ENCODE data around the gene SLC25A12.

Gene SLC25A12

DNA sequence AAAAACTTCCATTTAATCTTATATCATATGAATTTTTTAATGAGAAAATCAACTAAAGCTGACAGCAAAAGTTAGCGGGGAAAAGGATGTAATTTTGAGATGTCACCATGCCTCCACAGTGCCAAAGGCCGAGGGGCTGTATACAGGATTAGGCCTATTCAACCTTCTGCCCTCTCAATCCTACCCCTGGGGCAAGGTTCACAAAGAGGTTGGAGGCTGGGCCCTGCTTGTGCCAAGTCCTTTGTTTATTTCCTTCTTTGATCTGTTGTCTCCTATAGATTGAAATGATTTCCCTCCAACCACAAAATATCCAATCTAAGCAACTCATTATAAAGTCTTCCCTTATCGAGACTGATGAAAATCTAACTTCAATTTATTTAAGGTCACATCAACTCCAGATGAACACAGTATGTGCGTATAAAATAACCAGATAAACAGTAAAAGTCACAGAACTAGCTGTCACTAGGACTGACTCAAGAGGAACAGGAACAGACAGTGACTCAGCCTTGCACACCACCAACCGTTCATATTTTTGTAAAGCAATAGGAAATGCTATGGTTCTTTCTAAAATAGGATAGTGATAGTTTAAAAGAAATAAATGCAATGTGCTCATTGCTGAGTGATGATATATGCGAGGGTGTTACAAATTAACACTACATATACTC, 95.8 kb downstream of the SLC25A12 start:
- TF ChIP-seq, protein P1, sequence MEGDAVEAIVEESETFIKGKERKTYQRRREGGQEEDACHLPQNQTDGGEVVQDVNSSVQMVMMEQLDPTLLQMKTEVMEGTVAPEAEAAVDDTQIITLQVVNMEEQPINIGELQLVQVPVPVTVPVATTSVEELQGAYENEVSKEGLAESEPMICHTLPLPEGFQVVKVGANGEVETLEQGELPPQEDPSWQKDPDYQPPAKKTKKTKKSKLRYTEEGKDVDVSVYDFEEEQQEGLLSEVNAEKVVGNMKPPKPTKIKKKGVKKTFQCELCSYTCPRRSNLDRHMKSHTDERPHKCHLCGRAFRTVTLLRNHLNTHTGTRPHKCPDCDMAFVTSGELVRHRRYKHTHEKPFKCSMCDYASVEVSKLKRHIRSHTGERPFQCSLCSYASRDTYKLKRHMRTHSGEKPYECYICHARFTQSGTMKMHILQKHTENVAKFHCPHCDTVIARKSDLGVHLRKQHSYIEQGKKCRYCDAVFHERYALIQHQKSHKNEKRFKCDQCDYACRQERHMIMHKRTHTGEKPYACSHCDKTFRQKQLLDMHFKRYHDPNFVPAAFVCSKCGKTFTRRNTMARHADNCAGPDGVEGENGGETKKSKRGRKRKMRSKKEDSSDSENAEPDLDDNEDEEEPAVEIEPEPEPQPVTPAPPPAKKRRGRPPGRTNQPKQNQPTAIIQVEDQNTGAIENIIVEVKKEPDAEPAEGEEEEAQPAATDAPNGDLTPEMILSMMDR (IDR thresholded peaks at IDR 0.05; ENCODE audit: poor library complexity, severe bottlenecking) = no peak
- Histone ChIP-seq H3K4me3 (ENCODE audit: severe bottlenecking) (no peak overlapping the region), H3K9me3 (ENCODE audit: severe bottlenecking) (no peaks in the 10 kb centered on the region), H3K27me3 (ENCODE audit: insufficient read depth, poor library complexity, severe bottlenecking) (no peaks in the 10 kb centered on the region), H3K4me1 (ENCODE audit: insufficient read depth, poor library complexity, severe bottlenecking) (peaks cover 9% of the 10 kb centered on the region), H3K36me3 (ENCODE audit: low read depth) (peaks cover 4% of the 10 kb centered on the region; the same call in 1 of the 2 replicates), H3K27ac (ENCODE audit: poor library complexity, severe bottlenecking) (peak overlapping the region; percentile 76)
- ATAC-seq (ENCODE audit: low read depth) (peak; percentile 87), DNase-seq (ENCODE audit: low spot score) (no peak)

DNA sequence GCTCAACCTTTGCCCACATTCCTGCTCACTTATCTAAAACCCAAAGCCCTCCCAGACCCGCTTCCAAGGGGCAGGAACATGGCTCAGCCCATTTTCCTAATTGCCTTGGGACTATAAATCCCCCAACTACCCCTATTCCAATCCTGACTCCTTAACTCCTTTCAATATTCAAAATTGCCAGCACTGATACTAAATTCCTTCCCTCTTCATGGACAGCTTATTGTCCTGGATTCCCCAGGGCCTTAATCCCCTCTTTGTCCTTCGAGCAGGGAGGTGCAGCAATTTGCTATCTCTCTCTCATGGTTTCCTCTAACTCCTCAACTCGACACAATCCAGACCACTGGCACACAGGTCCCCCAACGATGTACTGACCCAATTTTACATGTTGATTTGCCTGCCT, 99.1 kb downstream of the SLC25A12 start:
- TF ChIP-seq, protein P1 (IDR thresholded peaks at IDR 0.05; ENCODE audit: poor library complexity, severe bottlenecking) = no peak
- Histone ChIP-seq H3K27ac (ENCODE audit: poor library complexity, severe bottlenecking) (no peak overlapping the region), H3K9me3 (ENCODE audit: severe bottlenecking) (no peaks in the 10 kb centered on the region), H3K4me1 (ENCODE audit: insufficient read depth, poor library complexity, severe bottlenecking) (peaks cover 9% of the 10 kb centered on the region), H3K36me3 (ENCODE audit: low read depth) (peaks cover 22% of the 10 kb centered on the region), H3K27me3 (ENCODE audit: insufficient read depth, poor library complexity, severe bottlenecking) (no peaks in the 10 kb centered on the region), H3K4me3 (ENCODE audit: severe bottlenecking) (no peak overlapping the region)
- no peak for DNase-seq (ENCODE audit: low spot score)
- no peak for ATAC-seq (ENCODE audit: low read depth)

DNA sequence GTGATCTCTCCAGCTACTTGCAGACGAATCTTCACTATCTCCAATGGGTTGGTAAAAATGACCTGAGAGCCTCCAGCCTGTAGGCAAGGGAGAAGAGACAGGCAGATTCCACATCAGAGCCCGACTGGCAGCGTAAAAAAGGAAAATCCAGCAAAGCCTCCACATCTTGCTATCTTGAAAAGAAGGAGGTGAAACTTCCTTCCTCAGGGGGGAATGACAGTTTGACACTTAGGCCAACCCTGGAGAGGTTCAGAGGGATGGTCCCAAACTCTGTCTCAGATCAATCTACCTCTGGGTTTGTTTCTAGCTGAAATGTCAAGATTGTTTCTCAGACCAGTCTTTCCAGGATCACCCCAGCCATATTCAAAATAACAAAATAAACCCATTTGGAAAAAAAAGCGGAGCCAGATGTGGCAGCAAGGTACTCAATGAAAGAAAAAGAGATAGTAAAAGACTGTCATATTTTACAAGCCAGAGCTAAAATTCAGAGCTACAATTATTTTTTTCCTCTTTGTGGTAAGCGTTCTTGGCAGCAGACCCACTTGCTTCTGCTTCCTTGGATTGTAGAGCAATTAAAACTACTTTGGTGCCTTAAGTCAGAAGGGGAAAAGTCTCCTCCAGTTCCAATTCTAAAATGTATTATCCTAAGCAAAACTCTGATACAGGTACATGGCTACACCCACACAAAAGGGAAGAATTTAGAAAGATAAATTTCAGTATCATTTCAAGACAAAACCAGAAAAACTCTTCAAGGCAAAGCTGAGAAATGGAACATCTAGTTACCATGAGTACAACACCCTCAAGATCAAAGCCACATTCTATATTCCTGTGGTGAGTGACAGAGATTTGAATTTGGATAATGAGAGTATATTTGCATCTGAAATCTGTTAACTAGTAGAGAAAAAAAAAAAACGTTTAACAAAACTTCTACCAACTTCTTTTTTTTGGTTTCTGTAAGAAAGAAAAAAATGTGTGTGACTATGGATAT, 100.1 kb downstream of the SLC25A12 start:
- Histone ChIP-seq H3K36me3 (ENCODE audit: low read depth) (peaks cover 23% of the 10 kb centered on the region), H3K4me3 (ENCODE audit: severe bottlenecking) (no peak overlapping the region), H3K27ac (ENCODE audit: poor library complexity, severe bottlenecking) (no peak overlapping the region), H3K9me3 (ENCODE audit: severe bottlenecking) (no peaks in the 10 kb centered on the region), H3K4me1 (ENCODE audit: insufficient read depth, poor library complexity, severe bottlenecking) (peaks cover 9% of the 10 kb centered on the region), H3K27me3 (ENCODE audit: insufficient read depth, poor library complexity, severe bottlenecking) (no peaks in the 10 kb centered on the region)
- TF ChIP-seq, protein P1 (IDR thresholded peaks at IDR 0.05; ENCODE audit: poor library complexity, severe bottlenecking) = no peak
- DNase-seq (ENCODE audit: low spot score) (no peak), ATAC-seq (ENCODE audit: low read depth) (no peak)

DNA sequence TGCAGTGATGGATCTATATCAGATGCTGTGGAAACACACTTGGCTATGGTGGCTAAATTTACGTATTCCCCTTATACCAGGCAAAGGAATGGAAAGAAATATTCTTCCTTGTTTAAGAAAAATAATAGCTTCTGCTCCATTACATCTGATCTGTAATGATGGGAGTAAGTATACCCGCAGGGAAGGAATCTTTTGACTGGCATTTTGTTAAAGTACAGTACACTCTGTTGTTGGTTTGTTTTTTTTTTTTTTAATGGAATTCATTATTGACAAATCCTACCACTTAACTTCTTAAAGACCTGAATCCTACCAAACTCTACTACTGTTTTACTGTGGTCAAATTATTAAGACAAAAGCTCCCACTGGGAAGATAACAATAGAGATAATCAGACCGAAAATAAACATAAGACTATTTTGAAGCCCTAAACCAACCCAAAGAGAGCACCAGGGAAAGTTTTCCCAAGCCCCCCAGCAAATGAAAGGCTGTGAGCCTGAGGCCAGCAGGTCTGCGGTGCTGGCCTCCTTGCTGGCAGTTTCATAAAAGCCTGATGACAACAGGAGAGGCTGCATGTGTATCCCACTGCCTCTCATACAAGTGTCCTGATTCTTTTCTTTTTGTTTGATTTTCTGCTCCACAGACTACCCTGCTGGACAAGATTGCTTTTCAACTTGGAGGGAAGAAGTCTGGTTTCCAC, 101.0 kb downstream of the SLC25A12 start:
- TF ChIP-seq, protein P1 (IDR thresholded peaks at IDR 0.05; ENCODE audit: poor library complexity, severe bottlenecking) = no peak
- ATAC-seq (ENCODE audit: low read depth) = no peak
- no peak overlapping the region for H3K27ac ChIP-seq (ENCODE audit: poor library complexity, severe bottlenecking)

More for the DNA sequence above, 101.0 kb downstream of the SLC25A12 start:
- Histone ChIP-seq H3K27me3 (ENCODE audit: insufficient read depth, poor library complexity, severe bottlenecking) (no peaks in the 10 kb centered on the region), H3K9me3 (ENCODE audit: severe bottlenecking) (no peaks in the 10 kb centered on the region), H3K36me3 (ENCODE audit: low read depth) (peaks cover 31% of the 10 kb centered on the region), H3K4me1 (ENCODE audit: insufficient read depth, poor library complexity, severe bottlenecking) (no peaks in the 10 kb centered on the region), H3K4me3 (ENCODE audit: severe bottlenecking) (no peak overlapping the region)
- DNase-seq (ENCODE audit: low spot score) = no peak
